ENCODE data around the gene CELSR1. TPM values are rescaled to one million over a fixed set of nuclear protein-coding genes. Genes with fewer than 3 reads are reported as not detected.

CELSR1 gene
- total RNA-seq, 1 donor from 2014 or later = 0.30 TPM

- intact Hi-C loops (cut with micrococcal nuclease) = loop anchor here (5.0 kb wide), 3 partner anchors 32 to 92 kb away; no protein-coding TSS in a partner anchor
- Mint-ChIP-seq H3K36me3 (ENCODE audit: low read depth) (peaks cover 4% of the 10 kb centered on the region), H3K9me3 (no peaks in the 10 kb centered on the region), H3K4me3 (ENCODE audit: low read depth) (peak overlapping the region; percentile 92), H3K4me1 (ENCODE audit: low read depth) (peaks cover 46% of the 10 kb centered on the region), H3K27me3 (ENCODE audit: low read depth) (no peaks in the 10 kb centered on the region), H3K27ac (no peak overlapping the region)
- DNase-seq (ENCODE audit: low spot score) = no peak
These were observed 42.5 kb upstream of the CELSR1 start for GRCh38 chr22:46579751-46580449.

GRCh38 chr22:46578824-46579561 is 41.6 kb upstream of the CELSR1 start:
- intact Hi-C loops (cut with micrococcal nuclease) = loop anchor here (5.0 kb wide), 3 partner anchors 33 to 93 kb away; no protein-coding TSS in a partner anchor
- peak overlapping the region; percentile 40 for H3K27ac Mint-ChIP-seq
- peaks cover 4% of the 10 kb centered on the region for H3K36me3 Mint-ChIP-seq (ENCODE audit: low read depth)

DNA sequence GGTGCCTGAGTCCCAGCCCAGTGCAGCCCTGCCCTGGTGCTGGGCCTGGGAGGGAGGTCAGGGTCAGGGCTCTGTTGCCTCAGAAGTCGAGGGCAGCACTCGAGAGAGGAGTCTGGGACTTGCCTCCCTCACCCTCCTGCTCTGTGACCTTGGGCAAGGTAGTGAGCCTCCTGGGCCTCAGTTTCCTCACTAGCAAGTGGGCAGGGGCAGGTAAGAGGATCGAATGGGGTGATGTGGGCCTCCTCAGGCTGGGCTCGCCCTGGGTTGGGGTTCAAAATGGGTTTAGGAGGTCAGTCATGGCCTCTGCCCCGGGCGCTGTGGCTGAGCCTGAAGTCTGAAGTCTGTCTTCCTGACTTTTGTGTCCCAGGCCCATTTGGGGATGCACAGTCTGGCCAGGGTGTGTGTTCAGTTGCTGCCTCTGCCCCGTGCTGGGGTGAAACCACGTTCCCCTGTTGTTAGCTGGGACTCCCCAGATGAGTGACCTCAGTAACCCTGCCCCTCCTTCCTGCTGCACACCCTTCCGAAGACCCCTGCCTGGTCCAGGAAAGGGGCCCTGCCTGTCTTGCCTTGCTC is 40.9 kb upstream of the CELSR1 start:
- intact Hi-C loops (cut with micrococcal nuclease) = loop anchor here (5.0 kb wide), 3 partner anchors 34 to 94 kb away; no protein-coding TSS in a partner anchor
- peak overlapping the region; percentile 40 for H3K27ac Mint-ChIP-seq
- H3K27me3 Mint-ChIP-seq (ENCODE audit: low read depth) = no peaks in the 10 kb centered on the region
- peaks cover 46% of the 10 kb centered on the region for H3K4me1 Mint-ChIP-seq (ENCODE audit: low read depth)
- H3K9me3 Mint-ChIP-seq = no peaks in the 10 kb centered on the region
- peak overlapping the region; percentile 92 for H3K4me3 Mint-ChIP-seq (ENCODE audit: low read depth)
- H3K36me3 Mint-ChIP-seq (ENCODE audit: low read depth) = peaks cover 4% of the 10 kb centered on the region
- no peak for DNase-seq (ENCODE audit: low spot score)

More at GRCh38 chr22:46578824-46579561, 41.6 kb upstream of the CELSR1 start:
- Mint-ChIP-seq H3K27me3 (ENCODE audit: low read depth) (no peaks in the 10 kb centered on the region), H3K9me3 (no peaks in the 10 kb centered on the region), H3K4me3 (ENCODE audit: low read depth) (peak overlapping the region; percentile 92), H3K4me1 (ENCODE audit: low read depth) (peaks cover 46% of the 10 kb centered on the region)
- DNase-seq (ENCODE audit: low spot score) = no peak

DNA sequence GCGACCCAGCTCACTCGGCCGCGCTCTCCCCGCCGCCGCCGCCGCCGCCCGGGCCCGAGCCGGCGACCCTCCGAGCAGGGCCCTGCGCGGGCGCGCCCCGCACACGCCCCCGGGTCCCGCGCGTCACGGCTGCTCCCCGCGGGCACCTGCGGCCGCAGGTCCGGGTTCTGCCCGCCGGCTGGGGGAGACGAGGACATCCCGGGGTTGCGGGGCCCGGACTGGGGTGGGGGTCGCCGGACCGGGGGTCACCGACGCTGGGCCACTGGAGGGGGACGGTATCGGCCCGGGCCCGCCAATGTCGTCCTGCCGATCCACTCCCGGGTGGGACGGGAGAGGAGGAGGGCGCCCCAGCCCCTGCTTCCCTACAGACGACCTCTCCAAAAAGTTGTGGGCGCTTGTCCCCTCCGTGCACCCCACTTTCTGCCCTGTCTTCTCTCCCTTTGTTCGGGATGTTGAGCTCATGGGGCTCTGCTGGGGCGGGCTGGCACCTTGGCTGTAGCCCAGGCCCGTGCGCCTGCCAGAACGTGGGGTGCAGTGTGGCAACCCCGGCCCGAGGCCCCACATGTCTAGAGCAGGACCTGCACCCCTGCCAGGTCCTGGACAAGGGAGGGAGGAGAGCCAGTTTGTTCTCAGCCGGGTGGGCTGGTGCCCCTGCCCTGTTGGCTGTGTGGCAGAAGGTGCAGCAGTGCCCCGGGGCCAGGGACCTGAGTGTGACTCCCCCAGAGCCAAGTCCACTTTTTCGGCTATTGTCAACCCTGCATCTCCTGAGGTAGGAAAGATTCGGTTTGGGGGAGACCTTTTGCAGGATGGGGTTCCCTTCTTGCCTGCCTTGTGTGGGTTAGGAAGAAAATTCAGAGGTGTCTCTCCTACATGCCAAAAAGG is 40.2 kb upstream of the CELSR1 start:
- H3K27me3 Mint-ChIP-seq (ENCODE audit: low read depth) = no peaks in the 10 kb centered on the region
- no peaks in the 10 kb centered on the region for H3K9me3 Mint-ChIP-seq
- peak overlapping the region; percentile 94 for H3K27ac Mint-ChIP-seq
- H3K4me3 Mint-ChIP-seq (ENCODE audit: low read depth) = peak overlapping the region; percentile 92
- no peak for DNase-seq (ENCODE audit: low spot score)
- peaks cover 4% of the 10 kb centered on the region for H3K36me3 Mint-ChIP-seq (ENCODE audit: low read depth)
- intact Hi-C loops (cut with micrococcal nuclease) = loop anchor here (5.0 kb wide), 3 partner anchors 35 to 95 kb away; no protein-coding TSS in a partner anchor
- peaks cover 46% of the 10 kb centered on the region for H3K4me1 Mint-ChIP-seq (ENCODE audit: low read depth)

GRCh38 chr22:46576556-46577367 is 39.3 kb upstream of the CELSR1 start:
- Mint-ChIP-seq H3K4me1 (ENCODE audit: low read depth) (peaks cover 43% of the 10 kb centered on the region), H3K36me3 (ENCODE audit: low read depth) (peaks cover 4% of the 10 kb centered on the region), H3K27ac (peak overlapping the region; percentile 82), H3K27me3 (ENCODE audit: low read depth) (no peaks in the 10 kb centered on the region), H3K4me3 (ENCODE audit: low read depth) (peak overlapping the region; percentile 82), H3K9me3 (peaks cover 7% of the 10 kb centered on the region)
- peak; percentile 52 for DNase-seq (ENCODE audit: low spot score)
- intact Hi-C loops (cut with micrococcal nuclease) = loop anchor here (5.0 kb wide), 3 partner anchors 36 to 96 kb away; no protein-coding TSS in a partner anchor

DNA sequence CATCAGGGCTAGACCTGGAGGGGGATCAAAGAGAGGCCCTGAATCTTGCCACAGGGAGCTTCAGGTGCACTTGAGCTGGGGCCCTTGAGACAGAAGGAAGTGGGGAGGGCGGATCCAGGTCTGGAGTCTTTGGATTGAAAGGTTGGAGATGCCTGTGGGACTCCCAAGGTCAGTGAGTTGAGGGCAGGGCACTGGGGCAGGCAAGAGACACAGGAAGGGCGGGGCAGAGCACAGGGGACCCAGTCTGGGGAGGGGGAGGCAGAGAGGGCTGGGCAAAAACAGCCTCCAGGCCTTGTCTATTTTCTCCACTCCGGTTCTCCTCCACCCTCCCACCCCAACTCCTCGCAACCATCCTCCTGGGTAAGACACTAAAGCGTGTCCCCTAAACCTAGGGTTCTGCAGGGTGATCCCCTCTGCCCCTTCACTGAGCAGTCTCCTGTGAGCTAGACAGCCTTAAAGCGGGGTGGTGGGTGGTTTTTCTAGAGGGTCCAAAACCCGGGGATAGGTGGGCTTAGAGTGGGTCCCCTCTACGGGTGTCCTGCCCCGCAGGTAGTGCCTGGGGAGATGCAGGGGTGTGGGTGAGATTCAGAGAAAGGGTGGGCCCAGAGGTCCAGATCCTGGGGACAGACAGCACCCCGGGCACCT is 38.6 kb upstream of the CELSR1 start:
- Mint-ChIP-seq H3K4me3 (ENCODE audit: low read depth) (peak overlapping the region; percentile 82), H3K27me3 (ENCODE audit: low read depth) (no peaks in the 10 kb centered on the region), H3K36me3 (ENCODE audit: low read depth) (peaks cover 4% of the 10 kb centered on the region), H3K9me3 (peaks cover 12% of the 10 kb centered on the region), H3K4me1 (ENCODE audit: low read depth) (peaks cover 39% of the 10 kb centered on the region), H3K27ac (peak overlapping the region; percentile 82)
- intact Hi-C loops (cut with micrococcal nuclease) = loop anchor here (5.0 kb wide), 3 partner anchors 36 to 96 kb away; no protein-coding TSS in a partner anchor
- DNase-seq (ENCODE audit: low spot score) = no peak

- intact Hi-C loops (cut with micrococcal nuclease) = loop anchor here (5.0 kb wide), 3 partner anchors 37 to 97 kb away; no protein-coding TSS in a partner anchor
- Mint-ChIP-seq H3K9me3 (peaks cover 15% of the 10 kb centered on the region), H3K27me3 (ENCODE audit: low read depth) (no peaks in the 10 kb centered on the region), H3K4me1 (ENCODE audit: low read depth) (peaks cover 36% of the 10 kb centered on the region), H3K27ac (peak overlapping the region; percentile 82), H3K4me3 (ENCODE audit: low read depth) (peak overlapping the region; percentile 82), H3K36me3 (ENCODE audit: low read depth) (peaks cover 4% of the 10 kb centered on the region)
- DNase-seq (ENCODE audit: low spot score) = no peak
These were observed 37.8 kb upstream of the CELSR1 start for GRCh38 chr22:46574993-46575910.

GRCh38 chr22:46574438-46574992 is 37.1 kb upstream of the CELSR1 start:
- no peaks in the 10 kb centered on the region for H3K27me3 Mint-ChIP-seq (ENCODE audit: low read depth)
- peaks cover 15% of the 10 kb centered on the region for H3K9me3 Mint-ChIP-seq
- intact Hi-C loops (cut with micrococcal nuclease) = no loop called here
- no peak for DNase-seq (ENCODE audit: low spot score)
- peaks cover 4% of the 10 kb centered on the region for H3K36me3 Mint-ChIP-seq (ENCODE audit: low read depth)
- H3K4me1 Mint-ChIP-seq (ENCODE audit: low read depth) = peaks cover 29% of the 10 kb centered on the region
- peak overlapping the region; percentile 82 for H3K4me3 Mint-ChIP-seq (ENCODE audit: low read depth)
- no peak overlapping the region for H3K27ac Mint-ChIP-seq

DNA sequence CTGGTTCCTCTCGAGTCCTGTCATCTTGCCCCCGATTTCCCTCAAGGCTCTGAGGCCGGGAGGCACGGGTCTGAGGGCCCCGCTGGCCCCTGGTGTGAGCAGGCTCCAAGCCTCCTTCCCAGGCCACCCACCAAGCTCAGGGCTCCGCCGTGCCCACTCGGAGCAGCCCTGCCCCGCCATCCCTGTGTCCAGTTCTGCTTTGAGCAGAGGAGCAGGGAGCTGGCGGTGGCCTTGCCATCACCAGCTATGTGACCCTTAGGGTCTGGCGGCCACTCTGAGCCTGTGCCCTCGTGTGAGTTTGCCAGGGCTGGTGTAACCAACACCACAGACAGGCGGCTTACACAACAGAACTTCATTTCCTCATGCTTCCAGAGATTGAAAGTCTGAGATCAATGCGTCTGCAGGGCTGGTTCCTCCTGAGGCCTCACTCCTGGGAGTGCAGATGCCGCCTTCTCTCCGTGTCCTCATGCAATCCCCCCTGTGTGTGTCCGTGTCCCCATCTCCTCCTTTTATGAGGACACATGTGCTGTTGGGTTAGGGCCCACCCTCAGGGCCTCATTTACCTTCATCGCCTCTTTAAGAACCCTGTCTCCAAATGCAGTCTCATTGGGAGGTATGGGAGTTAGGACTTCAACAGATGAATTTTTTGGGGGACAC is 36.5 kb upstream of the CELSR1 start:
- DNase-seq (ENCODE audit: low spot score) = no peak
- H3K36me3 Mint-ChIP-seq (ENCODE audit: low read depth) = peaks cover 3% of the 10 kb centered on the region
- no peaks in the 10 kb centered on the region for H3K27me3 Mint-ChIP-seq (ENCODE audit: low read depth)
- H3K27ac Mint-ChIP-seq = no peak overlapping the region
- peaks cover 23% of the 10 kb centered on the region for H3K4me1 Mint-ChIP-seq (ENCODE audit: low read depth)
- H3K4me3 Mint-ChIP-seq (ENCODE audit: low read depth) = peak overlapping the region; percentile 21
- H3K9me3 Mint-ChIP-seq = peaks cover 15% of the 10 kb centered on the region
- intact Hi-C loops (cut with micrococcal nuclease) = no loop called here

Data from activated T-helper 2 cell treated with anti-CD3 and anti-CD28 coated beads, Interferon-gamma antibody, Interleukin-2, Interleukin-4, amounts not matched to agents 10 μg/mL and 5 μg/mL and 100 μg/mL, durations not matched to agents 14 hours and 24 hours and 36 hours (primary cell).